ENCODE results near the gene ARIH2. TPM values are rescaled to one million over a fixed set of nuclear protein-coding genes. Genes with fewer than 3 reads are reported as not detected.

The ARIH2 gene
- total and polyA plus RNA-seq, 2 experiments from 2014 or later, result 78.1 to 116 TPM

DNA sequence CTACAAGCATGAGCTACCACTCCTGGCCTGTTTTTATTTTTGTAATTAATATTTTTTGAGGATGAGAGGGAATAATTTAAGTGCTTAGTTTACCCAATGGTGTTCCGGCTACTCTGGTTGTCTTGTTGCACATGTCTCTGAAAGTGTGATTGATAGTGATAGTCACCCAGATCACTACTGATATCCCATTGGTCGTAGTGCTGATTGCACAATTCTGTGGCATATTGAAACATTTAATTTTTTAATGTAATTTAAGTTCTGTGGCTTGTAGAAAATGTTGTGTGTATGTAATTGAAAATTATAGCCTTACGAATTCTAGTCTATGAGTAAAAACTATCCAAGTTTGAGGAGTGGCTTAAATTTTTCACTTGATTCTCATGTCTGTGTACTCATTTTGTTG, 11.9 kb downstream of the ARIH2 start:
- Histone ChIP-seq H3K27me3 (no peaks in the 10 kb centered on the region), H3K9me3 (ENCODE audit: low read depth) (no peaks in the 10 kb centered on the region), H3K4me1 (ENCODE audit: low read depth) (peaks cover 8% of the 10 kb centered on the region), H3K4me3 (no peak overlapping the region), H3K36me3 (peaks cover 17% of the 10 kb centered on the region), H3K27ac (no peak overlapping the region)
- TF ChIP-seq, protein P1, sequence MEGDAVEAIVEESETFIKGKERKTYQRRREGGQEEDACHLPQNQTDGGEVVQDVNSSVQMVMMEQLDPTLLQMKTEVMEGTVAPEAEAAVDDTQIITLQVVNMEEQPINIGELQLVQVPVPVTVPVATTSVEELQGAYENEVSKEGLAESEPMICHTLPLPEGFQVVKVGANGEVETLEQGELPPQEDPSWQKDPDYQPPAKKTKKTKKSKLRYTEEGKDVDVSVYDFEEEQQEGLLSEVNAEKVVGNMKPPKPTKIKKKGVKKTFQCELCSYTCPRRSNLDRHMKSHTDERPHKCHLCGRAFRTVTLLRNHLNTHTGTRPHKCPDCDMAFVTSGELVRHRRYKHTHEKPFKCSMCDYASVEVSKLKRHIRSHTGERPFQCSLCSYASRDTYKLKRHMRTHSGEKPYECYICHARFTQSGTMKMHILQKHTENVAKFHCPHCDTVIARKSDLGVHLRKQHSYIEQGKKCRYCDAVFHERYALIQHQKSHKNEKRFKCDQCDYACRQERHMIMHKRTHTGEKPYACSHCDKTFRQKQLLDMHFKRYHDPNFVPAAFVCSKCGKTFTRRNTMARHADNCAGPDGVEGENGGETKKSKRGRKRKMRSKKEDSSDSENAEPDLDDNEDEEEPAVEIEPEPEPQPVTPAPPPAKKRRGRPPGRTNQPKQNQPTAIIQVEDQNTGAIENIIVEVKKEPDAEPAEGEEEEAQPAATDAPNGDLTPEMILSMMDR (IDR thresholded peaks at IDR 0.05; ENCODE audit: low read depth, low read length), result no peak
- no peak for DNase-seq (ENCODE audit: low read depth in 1 of 2, low spot score in 1 of 2)

DNA sequence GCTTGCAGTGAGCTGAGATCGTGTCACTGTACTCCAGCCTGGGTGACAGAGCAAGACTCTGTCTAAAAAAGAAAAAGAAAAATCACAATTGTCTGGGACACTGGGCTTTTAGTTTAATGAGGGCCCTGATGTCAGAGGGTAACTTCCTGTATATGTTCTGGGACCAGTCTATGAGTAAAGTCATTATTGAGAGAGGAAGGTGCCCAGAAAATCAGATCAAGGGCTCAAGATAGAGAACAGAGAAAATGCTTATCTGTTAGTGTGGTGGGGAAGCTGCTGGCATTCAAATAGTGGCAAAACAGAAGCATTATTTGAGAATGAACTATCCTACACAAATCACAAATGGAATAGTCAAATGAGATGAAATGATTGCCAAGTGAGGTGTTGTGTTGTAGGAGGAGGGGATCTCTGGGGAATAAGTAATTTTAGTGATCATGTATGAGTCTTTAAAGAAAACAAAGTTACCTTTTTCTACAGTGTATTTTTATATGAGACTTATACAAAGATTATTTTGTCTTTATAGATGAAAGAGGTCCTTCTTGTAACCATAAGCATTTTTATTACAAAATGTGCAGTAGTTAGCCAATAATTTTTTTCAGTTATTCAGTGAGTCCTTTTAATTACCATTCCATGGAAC, 13.4 kb downstream of the ARIH2 start:
- Histone ChIP-seq H3K36me3 (peaks cover 13% of the 10 kb centered on the region), H3K9me3 (ENCODE audit: low read depth) (no peaks in the 10 kb centered on the region), H3K4me3 (no peak overlapping the region), H3K4me1 (ENCODE audit: low read depth) (peaks cover 3% of the 10 kb centered on the region), H3K27ac (peak overlapping the region; percentile 2), H3K27me3 (no peaks in the 10 kb centered on the region)
- TF ChIP-seq, protein P1 (IDR thresholded peaks at IDR 0.05; ENCODE audit: low read depth, low read length), result no peak
- DNase-seq (ENCODE audit: low read depth in 1 of 2, low spot score in 1 of 2), result no peak

DNA sequence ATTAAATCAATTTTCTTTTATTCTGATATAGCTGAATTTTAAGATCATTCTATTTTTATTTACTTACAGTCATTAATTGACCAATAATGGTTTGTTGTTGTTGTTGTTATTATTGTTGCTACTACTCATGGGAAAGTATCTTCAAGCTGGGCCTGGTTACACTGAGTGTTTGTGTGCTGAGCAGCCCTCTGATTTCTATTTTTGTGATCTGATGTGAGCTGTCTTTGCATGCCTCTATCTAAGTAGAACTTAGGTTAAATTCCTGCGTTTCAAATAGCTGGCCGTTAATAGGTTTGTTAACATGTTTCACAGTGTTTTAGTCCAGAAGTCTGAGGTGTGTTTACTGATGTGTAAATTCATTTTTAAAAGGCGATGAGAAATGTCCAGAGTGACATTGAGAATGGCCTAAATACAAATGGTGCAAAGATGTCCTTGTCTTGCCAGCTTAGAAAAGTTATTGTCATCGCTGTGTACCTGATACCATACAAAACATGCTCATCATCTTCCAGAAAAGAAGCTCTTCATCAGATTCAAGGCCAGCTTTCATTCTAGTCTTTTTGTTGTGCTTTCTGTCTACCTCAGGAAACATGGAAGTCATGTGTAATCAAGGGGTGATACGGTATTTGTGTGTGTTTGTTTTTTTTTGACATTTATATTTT, 15.8 kb downstream of the ARIH2 start:
- Histone ChIP-seq H3K27me3 (no peaks in the 10 kb centered on the region), H3K27ac (no peak overlapping the region), H3K4me3 (no peak overlapping the region), H3K9me3 (ENCODE audit: low read depth) (no peaks in the 10 kb centered on the region), H3K36me3 (peaks cover 5% of the 10 kb centered on the region), H3K4me1 (ENCODE audit: low read depth) (no peaks in the 10 kb centered on the region)
- DNase-seq (ENCODE audit: low read depth in 1 of 2, low spot score in 1 of 2), result no peak
- TF ChIP-seq, protein P1 (IDR thresholded peaks at IDR 0.05; ENCODE audit: low read depth, low read length), result no peak

DNA sequence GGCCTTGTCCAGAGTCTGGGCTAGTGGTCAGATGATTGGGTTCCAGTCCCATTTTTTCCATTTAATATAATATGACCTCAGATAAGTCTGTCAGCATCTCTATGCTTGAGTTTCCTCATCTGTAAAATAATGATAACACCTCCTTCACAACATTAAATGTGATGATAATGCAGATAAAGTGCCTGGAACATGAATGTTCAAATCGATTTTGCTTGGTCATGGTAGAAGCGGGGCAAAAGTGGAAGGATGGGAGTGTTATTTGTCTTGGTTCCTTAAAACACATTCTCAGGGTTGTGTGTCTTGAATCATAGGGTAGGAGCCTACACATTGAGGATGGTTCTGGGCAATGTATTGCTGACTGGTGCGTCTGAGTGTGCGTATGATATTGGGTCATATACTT, 16.9 kb downstream of the ARIH2 start:
- DNase-seq (ENCODE audit: low read depth in 1 of 2, low spot score in 1 of 2), result no peak
- Histone ChIP-seq H3K9me3 (ENCODE audit: low read depth) (no peaks in the 10 kb centered on the region), H3K27ac (no peak overlapping the region), H3K27me3 (no peaks in the 10 kb centered on the region), H3K4me3 (no peak overlapping the region), H3K36me3 (peaks cover 3% of the 10 kb centered on the region), H3K4me1 (ENCODE audit: low read depth) (no peaks in the 10 kb centered on the region)
- TF ChIP-seq, protein P1 (IDR thresholded peaks at IDR 0.05; ENCODE audit: low read depth, low read length), result no peak

DNA sequence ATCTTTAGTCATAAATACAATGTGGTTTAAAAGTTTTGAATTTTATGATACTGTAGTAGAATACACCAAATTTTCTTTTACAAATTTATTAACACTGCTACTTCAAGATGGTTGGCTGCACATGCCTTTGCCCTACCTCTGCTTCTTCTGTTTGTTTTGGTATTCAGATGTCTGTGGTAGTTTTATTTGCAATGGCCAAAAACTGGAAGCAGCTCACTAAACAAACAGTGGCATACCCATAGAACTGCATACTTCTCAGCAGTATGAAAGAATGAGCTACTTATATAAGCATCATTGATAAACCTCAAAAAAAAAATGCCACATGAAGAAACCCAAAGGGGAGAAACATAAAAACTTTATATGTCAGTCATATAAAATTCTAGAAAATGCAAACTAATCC, 19.5 kb downstream of the ARIH2 start:
- TF ChIP-seq, protein P1 (IDR thresholded peaks at IDR 0.05; ENCODE audit: low read depth, low read length), result no peak
- Histone ChIP-seq H3K9me3 (ENCODE audit: low read depth) (no peaks in the 10 kb centered on the region), H3K27me3 (no peaks in the 10 kb centered on the region), H3K4me1 (ENCODE audit: low read depth) (no peaks in the 10 kb centered on the region), H3K36me3 (peaks cover 3% of the 10 kb centered on the region), H3K4me3 (no peak overlapping the region), H3K27ac (no peak overlapping the region)
- no peak for DNase-seq (ENCODE audit: low read depth in 1 of 2, low spot score in 1 of 2)
